Fibroblast of lung (primary cell): ENCODE data around the gene RASA4B. TPM values are rescaled to one million over a fixed set of nuclear protein-coding genes. Genes with fewer than 3 reads are reported as not detected.

Experiments
- DNase-seq, 2 donors: peaks; one replicate each; pipeline versions ENCODE4 v3.0.0 to v3.0.0-alpha.2; 2010; ENCODE audit warnings: low read depth in 2 of 2
- H2AFZ ChIP-seq: 2 replicates; pipeline ENCODE4 v1.5.1; 2012; ENCODE audit warnings: low read length, control low read depth, inconsistent platforms
- H3K27ac ChIP-seq: 2 replicates; pipeline ENCODE4 v1.5.1; 2011; ENCODE audit warnings: low read length, control low read depth; ENCODE audit not compliant: insufficient read depth
- H3K27me3 ChIP-seq: 2 replicates; pipeline ENCODE4 v1.5.1; 2011; ENCODE audit warnings: mild to moderate bottlenecking, low read length; ENCODE audit not compliant: control insufficient read depth, insufficient read depth
- H3K36me3 ChIP-seq: 2 replicates; pipeline ENCODE4 v1.5.1; 2011; ENCODE audit warnings: low read length; ENCODE audit not compliant: control insufficient read depth, insufficient read depth
- H3K4me1 ChIP-seq: 2 replicates; pipeline ENCODE4 v1.5.1; 2011; ENCODE audit warnings: low read length; ENCODE audit not compliant: control insufficient read depth, insufficient read depth; ENCODE audit errors: extremely low read depth
- H3K4me2 ChIP-seq: 2 replicates; pipeline ENCODE4 v1.5.1; 2011; ENCODE audit warnings: low read length, control low read depth; ENCODE audit not compliant: insufficient read depth; ENCODE audit errors: extremely low read depth
- H3K4me3 ChIP-seq, 4 experiments: fragments of 200-600 bp in 1 of 4; sonication (generic) in 1 of 4; replicated peaks in 1 of 4; 2 replicates each; pipeline ENCODE4 v1.5.1; 2011 to 2016; ENCODE audit warnings: low read length in 4 of 4, low read depth in 3 of 4, mild to moderate bottlenecking in 3 of 4, control low read depth in 2 of 4, inconsistent platforms in 1 of 4, mixed read lengths in 1 of 4; ENCODE audit not compliant: insufficient read depth in 1 of 4; ENCODE audit errors: control extremely low read depth in 1 of 4
- H3K79me2 ChIP-seq: 2 replicates; pipeline ENCODE4 v1.5.1; 2012; ENCODE audit warnings: mild to moderate bottlenecking, low read length, inconsistent platforms; ENCODE audit not compliant: control insufficient read depth, insufficient read depth
- H3K9ac ChIP-seq: 2 replicates; pipeline ENCODE4 v1.5.1; 2011; ENCODE audit warnings: mild to moderate bottlenecking, low read length, control low read depth; ENCODE audit not compliant: insufficient read depth
- H3K9me3 ChIP-seq: 2 replicates; pipeline ENCODE4 v1.5.1; 2012; ENCODE audit warnings: low read depth, low read length; ENCODE audit not compliant: control insufficient read depth, insufficient read depth
- H4K20me1 ChIP-seq: 2 replicates; pipeline ENCODE4 v1.5.1; 2011; ENCODE audit warnings: low read length; ENCODE audit not compliant: control insufficient read depth, insufficient read depth; ENCODE audit errors: extremely low read depth
- EZH2 ChIP-seq: IDR thresholded peaks from 2 replicates; pipeline ENCODE4 v1.5.1; 2012; ENCODE audit warnings: low read length, control low read depth, mild to moderate bottlenecking; ENCODE audit errors: missing control alignments
- polyA plus RNA-seq, 2 donors: library from polyadenylated mRNA; depleted of rRNA in 1 of 2; stranded (reverse) in 1 of 2; unstranded in 1 of 2; fragments of >200 nt; gene quantifications; 2 replicates each; pipeline ENCODE4 v1.2.1, GENCODE V29; 2011 to 2012; ENCODE audit warnings: missing spikeins in 1 of 2
- total RNA-seq: library from RNA; depleted of rRNA; stranded (reverse); fragments of >200 nt; gene quantifications from 2 replicates; pipeline ENCODE4 v1.2.1, GENCODE V29; 2014
- TF ChIP-seq, protein P1 (sequence below), 2 donors: IDR thresholded peaks in 1 of 2; conservative IDR thresholded peaks in 1 of 2; 1 replicate in 1 of 2; 2 replicates in 1 of 2; pipeline ENCODE4 v1.5.1; 2011 to 2012; ENCODE audit warnings: low read length in 2 of 2, control low read depth in 1 of 2, inconsistent platforms in 1 of 2, low read depth in 1 of 2, mild to moderate bottlenecking in 1 of 2

RASA4B gene
- total and polyA plus RNA-seq, 2 donors (not counting 1 experiment from before 2014, with no cell fraction given) = 1.4 to 1.5 TPM

GRCh38 chr7:102467581-102468477, 49.7 kb downstream of the RASA4B start:
- Histone ChIP-seq H3K36me3 (peaks cover 15% of the 10 kb centered on the region), H3K9me3 (no peaks in the 10 kb centered on the region), H3K27ac (no peak overlapping the region), H3K27me3 (no peaks in the 10 kb centered on the region), H3K79me2 (peaks cover 15% of the 10 kb centered on the region), H2AFZ (no peak overlapping the region), H3K9ac (no peak overlapping the region), H3K4me2 (no peak overlapping the region), H3K4me1 (peaks cover 9% of the 10 kb centered on the region), H4K20me1 (no peaks in the 10 kb centered on the region), H3K4me3 (no peak overlapping the region)
- TF ChIP-seq, protein P1, sequence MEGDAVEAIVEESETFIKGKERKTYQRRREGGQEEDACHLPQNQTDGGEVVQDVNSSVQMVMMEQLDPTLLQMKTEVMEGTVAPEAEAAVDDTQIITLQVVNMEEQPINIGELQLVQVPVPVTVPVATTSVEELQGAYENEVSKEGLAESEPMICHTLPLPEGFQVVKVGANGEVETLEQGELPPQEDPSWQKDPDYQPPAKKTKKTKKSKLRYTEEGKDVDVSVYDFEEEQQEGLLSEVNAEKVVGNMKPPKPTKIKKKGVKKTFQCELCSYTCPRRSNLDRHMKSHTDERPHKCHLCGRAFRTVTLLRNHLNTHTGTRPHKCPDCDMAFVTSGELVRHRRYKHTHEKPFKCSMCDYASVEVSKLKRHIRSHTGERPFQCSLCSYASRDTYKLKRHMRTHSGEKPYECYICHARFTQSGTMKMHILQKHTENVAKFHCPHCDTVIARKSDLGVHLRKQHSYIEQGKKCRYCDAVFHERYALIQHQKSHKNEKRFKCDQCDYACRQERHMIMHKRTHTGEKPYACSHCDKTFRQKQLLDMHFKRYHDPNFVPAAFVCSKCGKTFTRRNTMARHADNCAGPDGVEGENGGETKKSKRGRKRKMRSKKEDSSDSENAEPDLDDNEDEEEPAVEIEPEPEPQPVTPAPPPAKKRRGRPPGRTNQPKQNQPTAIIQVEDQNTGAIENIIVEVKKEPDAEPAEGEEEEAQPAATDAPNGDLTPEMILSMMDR (conservative IDR thresholded peaks at IDR 0.05 in 1 of 2, IDR thresholded peaks at IDR 0.05 in 1 of 2; ENCODE audit: low read depth in 1 of 2, low read length in 2 of 2) = no peak
- TF ChIP-seq EZH2 = no peak
- no peak for DNase-seq

- Histone ChIP-seq H3K9me3 (no peaks in the 10 kb centered on the region), H3K27ac (peak overlapping the region; percentile 8), H3K27me3 (no peaks in the 10 kb centered on the region), H3K36me3 (peaks cover 6% of the 10 kb centered on the region), H3K4me3 (peak overlapping the region in 3 of 4 experiments; percentile 74 to 87 (median 86)), H3K9ac (no peak overlapping the region), H3K79me2 (peaks cover 17% of the 10 kb centered on the region), H2AFZ (no peak overlapping the region), H3K4me1 (peaks cover 9% of the 10 kb centered on the region), H3K4me2 (peak overlapping the region; percentile 61), H4K20me1 (no peaks in the 10 kb centered on the region)
- DNase-seq = no peak
- TF ChIP-seq EZH2 = no peak
- TF ChIP-seq, protein P1 (conservative IDR thresholded peaks at IDR 0.05 in 1 of 2, IDR thresholded peaks at IDR 0.05 in 1 of 2; ENCODE audit: low read depth in 1 of 2, low read length in 2 of 2) = no peak
Measured at GRCh38 chr7:102466097-102466496, 51.5 kb downstream of the RASA4B start.

DNA sequence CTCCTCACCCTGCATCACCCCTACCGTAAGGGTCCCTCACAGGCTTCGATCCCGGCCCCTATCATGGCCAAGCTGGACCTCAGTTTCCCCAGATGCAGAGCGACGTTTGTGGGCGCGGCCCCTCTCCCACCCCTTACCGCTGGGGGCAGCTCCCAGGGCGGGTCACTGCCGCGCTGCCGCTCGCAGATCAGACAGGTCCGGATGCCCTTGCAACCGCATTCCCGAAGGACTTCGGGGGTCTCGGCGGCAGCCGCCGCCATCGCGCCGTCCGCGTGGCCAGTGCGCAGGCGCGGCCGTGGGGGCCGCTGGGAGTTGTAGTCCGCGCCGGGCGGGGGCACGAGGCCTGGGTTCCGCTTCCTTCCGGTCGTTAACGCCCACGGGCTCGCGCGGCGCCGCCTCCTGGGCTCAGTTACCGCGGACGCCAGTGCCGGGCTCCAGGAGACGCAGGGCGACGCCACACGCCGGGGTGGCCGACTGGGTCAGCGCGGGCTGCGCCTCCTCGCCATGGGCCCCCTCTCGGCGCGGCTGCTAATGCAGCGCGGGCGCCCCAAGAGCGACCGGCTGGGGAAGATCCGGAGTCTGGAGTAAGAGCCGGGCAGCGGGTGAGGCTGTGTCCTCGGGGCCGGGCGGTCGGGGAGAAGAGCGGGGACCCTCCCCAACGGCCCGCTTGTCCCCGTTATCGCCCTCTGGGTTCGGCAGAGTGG, 52.8 kb downstream of the RASA4B start, which contains the start of the genes ALKBH4 and LRWD1:
Gene ALKBH4, minus strand, starts transcription at position 287 of the 704 bp plus-strand sequence. Its CDS starts 27 bp downstream, at position 260.
Gene LRWD1, plus strand, starts transcription at position 408 of the 704 bp plus-strand sequence. Its CDS starts 97 bp downstream, at position 505.
- TF ChIP-seq, protein P1 (conservative IDR thresholded peaks at IDR 0.05 in 1 of 2, IDR thresholded peaks at IDR 0.05 in 1 of 2; ENCODE audit: low read depth in 1 of 2, low read length in 2 of 2) = peak in 1 of 2 donors; percentile 1
- no peak for TF ChIP-seq EZH2
- H3K9ac ChIP-seq = peak within 1 kb of the TSS; percentile 87
- peak within 1 kb of the TSS; percentile 86 for H2AFZ ChIP-seq
- H3K36me3 ChIP-seq = peaks cover 2% of the 10 kb centered on the region
- peak within 1 kb of the TSS; percentile 72 for H3K27ac ChIP-seq
- peak within 1 kb of the TSS; percentile 100 for H3K4me2 ChIP-seq
- no peaks in the 10 kb centered on the region for H3K9me3 ChIP-seq
- peaks cover 17% of the 10 kb centered on the region for H3K79me2 ChIP-seq
- H3K27me3 ChIP-seq = no peaks in the 10 kb centered on the region
- peaks cover 9% of the 10 kb centered on the region for H3K4me1 ChIP-seq
- H4K20me1 ChIP-seq = no peaks in the 10 kb centered on the region
- H3K4me3 ChIP-seq = peak within 1 kb of the TSS; percentile 74 to 98 (median 86)
- DNase-seq = peak; percentile 84 to 87
